ENCODE measurements around the gene GSG1. TPM values are rescaled to one million over a fixed set of nuclear protein-coding genes. Genes with fewer than 3 reads are reported as not detected.

GSG1 gene
- under 1 TPM; 0.11 to 0.97 (median 0.47) TPM for polyA plus RNA-seq (ENCODE audit: insufficient read length in 4 of 4)

- no peak for DNase-seq (ENCODE audit: low read depth in 4 of 4, low spot score in 3 of 4)
These were observed at the start of gene GSG1 for GRCh38 chr12:13103391-13104033. Gene GSG1, minus strand, starts transcription at chr12:13103667. Its CDS starts 155 bp downstream, at chr12:13103512.

- no peak for DNase-seq (ENCODE audit: low read depth in 4 of 4, low spot score in 3 of 4)
These were observed 49.7 kb upstream of the GSG1 start for GRCh38 chr12:13153180-13153579.

- no peak for DNase-seq (ENCODE audit: low read depth in 4 of 4, low spot score in 3 of 4)
These were observed 49.3 kb upstream of the GSG1 start for GRCh38 chr12:13152756-13153155.

- no peak for DNase-seq (ENCODE audit: low read depth in 4 of 4, low spot score in 3 of 4)
These were observed 48.8 kb upstream of the GSG1 start for GRCh38 chr12:13152281-13152680.

- no peak for DNase-seq (ENCODE audit: low read depth in 4 of 4, low spot score in 3 of 4)
These were observed 45.9 kb upstream of the GSG1 start for GRCh38 chr12:13149411-13149810.

GRCh38 chr12:13148485-13148847 lies 45.0 kb upstream of the GSG1 start:
- no peak for DNase-seq (ENCODE audit: low read depth in 4 of 4, low spot score in 3 of 4)

GRCh38 chr12:13147688-13148484 lies 44.4 kb upstream of the GSG1 start:
- peak in 1 of 4 donors; percentile 49 for DNase-seq (ENCODE audit: low read depth in 4 of 4, low spot score in 3 of 4)

GRCh38 chr12:13146336-13146938 lies 43.0 kb upstream of the GSG1 start:
- DNase-seq (ENCODE audit: low read depth in 4 of 4, low spot score in 3 of 4): no peak

GRCh38 chr12:13144266-13144828 lies 40.9 kb upstream of the GSG1 start:
- no peak for DNase-seq (ENCODE audit: low read depth in 4 of 4, low spot score in 3 of 4)

- no peak for DNase-seq (ENCODE audit: low read depth in 4 of 4, low spot score in 3 of 4)
These were observed 39.3 kb upstream of the GSG1 start for GRCh38 chr12:13142747-13143146.

- DNase-seq (ENCODE audit: low read depth in 4 of 4, low spot score in 3 of 4): no peak
These were observed 38.2 kb upstream of the GSG1 start for GRCh38 chr12:13141686-13142085.

- DNase-seq (ENCODE audit: low read depth in 4 of 4, low spot score in 3 of 4): peak; percentile 46 to 69 (median 62)
These were observed 32.1 kb upstream of the GSG1 start for GRCh38 chr12:13135371-13136178.

GRCh38 chr12:13133886-13134285 lies 30.4 kb upstream of the GSG1 start:
- no peak for DNase-seq (ENCODE audit: low read depth in 4 of 4, low spot score in 3 of 4)

- no peak for DNase-seq (ENCODE audit: low read depth in 4 of 4, low spot score in 3 of 4)
These were observed 27.5 kb upstream of the GSG1 start for GRCh38 chr12:13130981-13131380.

GRCh38 chr12:13128291-13128965 lies 25.0 kb upstream of the GSG1 start:
- DNase-seq (ENCODE audit: low read depth in 4 of 4, low spot score in 3 of 4): no peak

- no peak for DNase-seq (ENCODE audit: low read depth in 4 of 4, low spot score in 3 of 4)
These were observed 24.0 kb upstream of the GSG1 start for GRCh38 chr12:13127444-13127843.

GRCh38 chr12:13126494-13126893 lies 23.0 kb upstream of the GSG1 start:
- no peak for DNase-seq (ENCODE audit: low read depth in 4 of 4, low spot score in 3 of 4)

- no peak for DNase-seq (ENCODE audit: low read depth in 4 of 4, low spot score in 3 of 4)
These were observed 22.5 kb upstream of the GSG1 start for GRCh38 chr12:13125996-13126395.

GRCh38 chr12:13124656-13125505 lies 21.4 kb upstream of the GSG1 start:
- no peak for DNase-seq (ENCODE audit: low read depth in 4 of 4, low spot score in 3 of 4)

Data from left renal pelvis (tissue), 4 donors.